Stimulated activated naive CD8-positive, alpha-beta T cell treated with anti-CD3 and anti-CD28 coated beads, Interleukin-15, amount 100 ng/mL, for 72 hours (primary cell): Measurements from ENCODE around the gene ALDH3A1.

Experiments
- ATAC-seq: fragments of 150-1000 bp; cut with Tn5 transposase; 2 replicates; pipeline ENCODE4 v1.10.0; 2021; ENCODE audit warnings: mild to moderate bottlenecking, moderate library complexity
- DNase-seq, 2 donors: peaks; one replicate each; pipeline ENCODE4 v3.0.0; 2021 to 2022
- H3K27ac Mint-ChIP-seq, 2 donors: one replicate each; pipeline ENCODE4 v1.8.0; 2022; ENCODE audit warnings: mild to moderate bottlenecking in 2 of 2, mixed read lengths in 2 of 2, moderate library complexity in 2 of 2
- H3K27me3 Mint-ChIP-seq: one replicate; pipeline ENCODE4 v1.8.0; 2022; ENCODE audit warnings: mixed read lengths
- H3K4me1 Mint-ChIP-seq: one replicate; pipeline ENCODE4 v1.8.0; 2022; ENCODE audit warnings: mild to moderate bottlenecking, mixed read lengths
- H3K4me3 Mint-ChIP-seq, 2 donors: one replicate each; pipeline ENCODE4 v1.8.0; 2022; ENCODE audit warnings: mild to moderate bottlenecking in 2 of 2, mixed read lengths in 2 of 2, moderate library complexity in 1 of 2
- H3K9me3 Mint-ChIP-seq, 2 donors: one replicate each; pipeline ENCODE4 v1.8.0; 2022; ENCODE audit warnings: mixed read lengths in 2 of 2

Gene ALDH3A1

GRCh38 chr17:19747829-19748806 lies at the start of gene ALDH3A1:
TSS of gene ALDH3A1 (minus strand) at chr17:19748298. CDS start at chr17:19745129, 3,169 bp downstream.
- no peak within 1 kb of the TSS for H3K4me3 Mint-ChIP-seq
- no peak for ATAC-seq

GRCh38 chr17:19796457-19796856 lies 48.4 kb upstream of the ALDH3A1 start:
- no peak overlapping the region for H3K27ac Mint-ChIP-seq
- H3K4me3 Mint-ChIP-seq = no peak overlapping the region
- DNase-seq (no peak), ATAC-seq (no peak)
- peaks cover 7 to 8% of the 10 kb centered on the region in 2 donors for H3K9me3 Mint-ChIP-seq
- H3K4me1 Mint-ChIP-seq = peaks cover 5% of the 10 kb centered on the region
- H3K27me3 Mint-ChIP-seq = no peaks in the 10 kb centered on the region

More at GRCh38 chr17:19747829-19748806, at the start of gene ALDH3A1:
- Mint-ChIP-seq H3K27ac (no peak within 1 kb of the TSS), H3K9me3 (no peaks in the 10 kb centered on the region), H3K27me3 (no peaks in the 10 kb centered on the region), H3K4me1 (peaks cover 13% of the 10 kb centered on the region)
- no peak for DNase-seq

DNA sequence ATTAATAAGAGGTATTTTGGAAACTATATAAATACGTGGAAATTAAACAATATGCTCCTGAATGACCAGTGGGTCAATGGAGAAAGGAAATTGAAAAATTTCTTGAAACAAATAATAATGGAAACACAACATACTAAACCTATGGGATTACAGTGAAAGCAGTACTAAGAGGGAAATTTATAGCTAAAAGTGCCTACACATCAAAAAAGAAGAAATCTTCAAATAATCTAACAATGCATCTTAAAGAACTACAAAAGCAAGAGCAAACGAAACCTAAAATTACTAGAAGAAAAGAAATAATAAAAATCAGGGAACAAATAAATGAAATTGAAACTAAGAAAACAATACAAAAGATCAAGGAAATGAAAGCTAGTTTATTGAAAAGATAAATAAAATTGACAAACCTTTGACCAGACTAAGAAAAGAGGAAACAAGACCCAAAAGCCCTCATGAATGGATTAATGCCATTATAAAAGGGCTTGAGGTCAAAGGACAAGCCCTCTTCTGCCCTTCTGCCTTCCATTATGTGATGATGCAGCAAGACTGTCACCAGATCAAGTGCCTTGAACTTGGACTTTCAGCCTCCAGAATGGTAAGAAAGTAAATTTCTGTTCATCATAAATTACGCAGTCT lies 43.9 kb upstream of the ALDH3A1 start:
- ATAC-seq = no peak
- H3K4me1 Mint-ChIP-seq = no peaks in the 10 kb centered on the region
- DNase-seq = no peak
- H3K27me3 Mint-ChIP-seq = no peaks in the 10 kb centered on the region
- no peak overlapping the region for H3K27ac Mint-ChIP-seq
- H3K9me3 Mint-ChIP-seq = peaks cover 7 to 8% of the 10 kb centered on the region in 2 donors
- H3K4me3 Mint-ChIP-seq = no peak overlapping the region

- DNase-seq (no peak), ATAC-seq (no peak)
- no peaks in the 10 kb centered on the region for H3K4me1 Mint-ChIP-seq
Observed at GRCh38 chr17:19787733-19788357, 39.7 kb upstream of the ALDH3A1 start.

DNA sequence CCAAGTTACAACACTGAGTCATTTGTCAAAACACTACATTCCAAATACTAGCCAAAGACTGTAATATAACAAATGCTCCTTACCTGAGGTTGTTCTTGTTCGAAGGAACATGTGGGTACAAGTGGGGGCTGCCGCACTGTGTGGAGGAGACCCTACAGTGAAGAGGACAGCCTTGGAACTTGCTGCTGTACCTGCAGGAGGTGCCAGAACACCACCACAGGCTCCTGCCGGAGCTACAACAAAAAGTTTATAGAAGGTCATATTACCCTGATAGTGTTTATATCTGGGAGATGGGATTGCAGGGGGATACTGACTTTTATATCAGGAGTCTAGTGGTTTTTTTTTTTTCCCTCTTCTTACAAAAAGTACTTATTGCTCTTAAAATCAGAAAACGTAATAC lies 37.8 kb upstream of the ALDH3A1 start:
- Mint-ChIP-seq H3K4me3 (no peak overlapping the region), H3K27me3 (no peaks in the 10 kb centered on the region), H3K9me3 (no peaks in the 10 kb centered on the region), H3K27ac (peak overlapping the region in 1 of 2 donors; percentile 24), H3K4me1 (no peaks in the 10 kb centered on the region)
- DNase-seq (no peak), ATAC-seq (no peak)

More at GRCh38 chr17:19787733-19788357, 39.7 kb upstream of the ALDH3A1 start:
- Mint-ChIP-seq H3K27ac (peak overlapping the region in 1 of 2 donors; percentile 76), H3K4me3 (no peak overlapping the region), H3K9me3 (no peaks in the 10 kb centered on the region), H3K27me3 (no peaks in the 10 kb centered on the region)

DNA sequence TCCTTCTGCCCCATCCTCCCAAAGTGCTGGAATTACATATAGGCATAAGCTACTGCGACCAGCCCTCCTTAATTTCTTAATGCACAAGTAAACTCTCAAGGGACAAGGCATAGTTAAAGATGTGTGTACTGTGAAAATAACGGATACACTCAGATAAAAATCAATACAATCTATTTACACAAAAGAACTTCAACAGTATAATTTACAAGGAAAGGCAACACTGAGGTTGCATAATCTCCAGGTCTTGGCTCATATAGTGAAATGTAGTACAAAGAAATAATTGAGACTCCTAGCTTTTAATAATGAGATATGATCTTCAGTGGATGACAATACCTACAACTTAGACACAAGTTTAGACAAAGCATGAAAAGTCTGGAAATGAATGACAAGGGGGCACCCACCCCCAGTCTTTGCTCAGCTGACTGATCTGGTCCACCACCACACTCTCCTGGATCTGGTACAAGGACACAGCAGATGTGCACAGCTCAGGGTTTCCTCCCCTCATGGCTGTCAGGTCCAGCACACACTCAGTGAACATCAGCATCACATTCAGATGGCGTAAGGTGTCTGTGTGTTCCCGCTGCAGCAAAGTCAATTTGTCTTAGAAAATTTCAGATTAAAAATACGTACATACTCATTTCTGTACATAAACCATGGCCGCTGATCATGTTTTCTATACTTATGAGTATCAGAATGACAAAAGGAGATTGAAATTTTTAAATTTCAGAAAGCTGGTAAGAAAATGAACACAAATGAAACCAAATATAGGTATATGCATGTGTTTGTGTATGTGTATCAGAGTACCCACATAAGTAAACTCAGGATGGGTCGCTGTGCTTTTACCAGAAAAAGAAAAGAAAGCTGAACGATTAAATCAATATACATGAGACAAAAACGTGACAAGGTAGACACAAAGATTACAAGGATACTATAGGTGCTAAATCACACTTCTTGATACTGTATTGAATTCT lies 33.7 kb upstream of the ALDH3A1 start:
- H3K4me1 Mint-ChIP-seq = no peaks in the 10 kb centered on the region
- ATAC-seq (no peak), DNase-seq (no peak)
- H3K27ac Mint-ChIP-seq = no peak overlapping the region
- no peak overlapping the region for H3K4me3 Mint-ChIP-seq
- H3K9me3 Mint-ChIP-seq = no peaks in the 10 kb centered on the region
- no peaks in the 10 kb centered on the region for H3K27me3 Mint-ChIP-seq

GRCh38 chr17:19780846-19781245 lies 32.7 kb upstream of the ALDH3A1 start:
- Mint-ChIP-seq H3K4me1 (no peaks in the 10 kb centered on the region), H3K27me3 (no peaks in the 10 kb centered on the region), H3K4me3 (no peak overlapping the region), H3K9me3 (no peaks in the 10 kb centered on the region), H3K27ac (no peak overlapping the region)
- no peak for ATAC-seq
- no peak for DNase-seq

DNA sequence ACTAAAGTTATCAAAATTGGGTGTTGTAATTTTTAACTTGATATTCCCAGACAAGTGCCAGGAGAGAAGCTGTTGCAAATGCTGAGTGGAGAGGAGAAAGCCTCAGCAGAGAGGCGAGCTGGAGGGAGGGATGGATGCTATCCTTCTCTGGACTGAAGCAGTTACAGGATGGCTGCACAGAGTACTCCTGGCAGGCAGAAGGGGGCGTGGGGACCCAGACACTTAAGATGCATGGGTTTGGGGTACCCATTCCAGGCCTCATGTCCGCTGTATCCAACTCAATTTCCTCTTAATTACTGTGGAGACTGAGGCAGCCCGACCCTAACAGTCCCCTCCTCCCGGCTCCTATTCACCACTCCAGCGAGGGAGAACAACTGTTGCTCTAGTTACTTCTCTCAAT lies 25.4 kb upstream of the ALDH3A1 start:
- DNase-seq = no peak
- H3K27me3 Mint-ChIP-seq = no peaks in the 10 kb centered on the region
- ATAC-seq = no peak
- no peak overlapping the region for H3K27ac Mint-ChIP-seq
- H3K9me3 Mint-ChIP-seq = no peaks in the 10 kb centered on the region
- no peak overlapping the region for H3K4me3 Mint-ChIP-seq
- peaks cover 45% of the 10 kb centered on the region for H3K4me1 Mint-ChIP-seq

GRCh38 chr17:19771971-19772630 lies 24.0 kb upstream of the ALDH3A1 start:
- H3K4me1 Mint-ChIP-seq = peaks cover 56% of the 10 kb centered on the region
- no peak overlapping the region for H3K27ac Mint-ChIP-seq
- DNase-seq (peak in 1 of 2 donors; percentile 26), ATAC-seq (peak; percentile 83)
- H3K27me3 Mint-ChIP-seq = no peaks in the 10 kb centered on the region
- H3K9me3 Mint-ChIP-seq = no peaks in the 10 kb centered on the region
- peak overlapping the region in 1 of 2 donors; percentile 16 for H3K4me3 Mint-ChIP-seq

GRCh38 chr17:19770985-19771735 lies 23.1 kb upstream of the ALDH3A1 start:
- Mint-ChIP-seq H3K9me3 (no peaks in the 10 kb centered on the region), H3K27ac (no peak overlapping the region), H3K4me1 (peaks cover 64% of the 10 kb centered on the region), H3K27me3 (no peaks in the 10 kb centered on the region), H3K4me3 (peak overlapping the region; percentile 16 to 59)
- DNase-seq (no peak), ATAC-seq (no peak)

DNA sequence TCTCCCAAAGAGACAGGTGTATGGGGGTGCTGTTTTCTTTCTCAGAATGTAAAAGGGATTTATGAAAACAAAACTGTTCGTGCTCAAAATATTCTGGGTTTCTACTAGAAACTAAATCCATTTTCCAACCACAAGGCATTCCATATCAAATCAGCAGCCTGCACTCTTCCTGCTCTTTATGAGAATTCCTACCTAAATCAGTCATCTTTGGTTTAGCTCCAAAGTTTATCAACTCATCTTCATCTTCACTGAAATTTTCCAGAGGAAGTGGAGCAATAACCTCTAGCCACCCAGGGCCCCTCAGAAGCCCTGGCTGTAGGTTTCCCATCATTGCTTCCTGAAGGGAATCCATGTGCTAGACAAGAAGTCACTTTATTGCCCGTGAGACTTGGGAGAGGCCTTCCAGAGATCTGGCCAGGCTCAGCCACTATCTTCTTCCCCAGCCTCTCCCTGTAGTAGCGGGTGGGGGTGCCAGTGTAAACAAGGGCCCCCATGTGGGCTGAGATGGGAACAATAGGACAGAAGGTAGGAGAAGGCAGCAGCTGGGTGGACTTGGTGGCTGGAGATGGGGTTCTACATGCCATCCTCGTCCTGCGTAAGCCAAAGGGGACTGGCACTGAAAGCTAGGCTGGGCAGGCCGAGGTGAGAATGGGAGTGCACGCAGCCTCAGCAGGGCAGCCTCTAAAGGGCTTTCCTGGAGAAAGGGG lies 22.0 kb upstream of the ALDH3A1 start:
- H3K27me3 Mint-ChIP-seq = no peaks in the 10 kb centered on the region
- ATAC-seq (no peak), DNase-seq (no peak)
- H3K9me3 Mint-ChIP-seq = no peaks in the 10 kb centered on the region
- H3K4me1 Mint-ChIP-seq = peaks cover 64% of the 10 kb centered on the region
- no peak overlapping the region for H3K27ac Mint-ChIP-seq
- H3K4me3 Mint-ChIP-seq = no peak overlapping the region

- no peaks in the 10 kb centered on the region for H3K9me3 Mint-ChIP-seq
- H3K27me3 Mint-ChIP-seq = peaks cover 4% of the 10 kb centered on the region
- H3K4me1 Mint-ChIP-seq = peaks cover 61% of the 10 kb centered on the region
- DNase-seq (no peak), ATAC-seq (peak; percentile 27)
- H3K27ac Mint-ChIP-seq = peak overlapping the region in 1 of 2 donors; percentile 54
- H3K4me3 Mint-ChIP-seq = no peak overlapping the region
Observed at GRCh38 chr17:19768046-19768782, 20.1 kb upstream of the ALDH3A1 start.
